Choroid plexus epithelial cell (primary cell): Measurements from ENCODE around the gene PGM1.

Experiments used
- DNase-seq: peaks from one replicate; pipeline ENCODE4 v3.0.0-alpha.2; 2010; ENCODE audit warnings: low read depth
- H3K4me3 ChIP-seq: 2 replicates; pipeline ENCODE4 v1.5.1; 2011; ENCODE audit warnings: low read depth, mild to moderate bottlenecking, control low read depth, low read length, moderate library complexity
- TF ChIP-seq, protein P1 (sequence below): conservative IDR thresholded peaks from 2 replicates; pipeline ENCODE4 v1.5.1; 2011; ENCODE audit warnings: low read depth, mild to moderate bottlenecking, control low read depth, inconsistent platforms, low read length, moderate library complexity

PGM1 gene

DNA sequence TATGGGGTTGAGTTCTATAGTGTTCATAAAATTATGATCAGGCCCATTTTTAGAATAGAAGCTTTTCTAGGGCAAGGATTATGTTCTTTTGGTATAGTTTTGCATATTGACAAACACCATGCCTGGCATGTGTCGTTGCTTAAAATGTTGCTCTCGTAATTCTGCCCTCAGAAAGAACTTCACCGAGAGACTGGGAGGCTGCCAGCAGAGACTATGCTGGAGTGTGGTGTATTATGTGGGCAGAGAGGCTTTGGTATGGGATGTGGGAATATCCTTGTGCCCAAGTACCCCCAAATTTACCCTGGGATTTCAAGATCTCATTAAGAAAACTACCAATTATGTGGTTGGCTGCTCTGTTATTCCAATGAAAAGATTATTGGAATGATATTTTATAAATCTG, 27.9 kb downstream of the PGM1 start:
- no peak for DNase-seq
- TF ChIP-seq, protein P1, sequence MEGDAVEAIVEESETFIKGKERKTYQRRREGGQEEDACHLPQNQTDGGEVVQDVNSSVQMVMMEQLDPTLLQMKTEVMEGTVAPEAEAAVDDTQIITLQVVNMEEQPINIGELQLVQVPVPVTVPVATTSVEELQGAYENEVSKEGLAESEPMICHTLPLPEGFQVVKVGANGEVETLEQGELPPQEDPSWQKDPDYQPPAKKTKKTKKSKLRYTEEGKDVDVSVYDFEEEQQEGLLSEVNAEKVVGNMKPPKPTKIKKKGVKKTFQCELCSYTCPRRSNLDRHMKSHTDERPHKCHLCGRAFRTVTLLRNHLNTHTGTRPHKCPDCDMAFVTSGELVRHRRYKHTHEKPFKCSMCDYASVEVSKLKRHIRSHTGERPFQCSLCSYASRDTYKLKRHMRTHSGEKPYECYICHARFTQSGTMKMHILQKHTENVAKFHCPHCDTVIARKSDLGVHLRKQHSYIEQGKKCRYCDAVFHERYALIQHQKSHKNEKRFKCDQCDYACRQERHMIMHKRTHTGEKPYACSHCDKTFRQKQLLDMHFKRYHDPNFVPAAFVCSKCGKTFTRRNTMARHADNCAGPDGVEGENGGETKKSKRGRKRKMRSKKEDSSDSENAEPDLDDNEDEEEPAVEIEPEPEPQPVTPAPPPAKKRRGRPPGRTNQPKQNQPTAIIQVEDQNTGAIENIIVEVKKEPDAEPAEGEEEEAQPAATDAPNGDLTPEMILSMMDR = no peak
- H3K4me3 ChIP-seq = no peak overlapping the region

DNA sequence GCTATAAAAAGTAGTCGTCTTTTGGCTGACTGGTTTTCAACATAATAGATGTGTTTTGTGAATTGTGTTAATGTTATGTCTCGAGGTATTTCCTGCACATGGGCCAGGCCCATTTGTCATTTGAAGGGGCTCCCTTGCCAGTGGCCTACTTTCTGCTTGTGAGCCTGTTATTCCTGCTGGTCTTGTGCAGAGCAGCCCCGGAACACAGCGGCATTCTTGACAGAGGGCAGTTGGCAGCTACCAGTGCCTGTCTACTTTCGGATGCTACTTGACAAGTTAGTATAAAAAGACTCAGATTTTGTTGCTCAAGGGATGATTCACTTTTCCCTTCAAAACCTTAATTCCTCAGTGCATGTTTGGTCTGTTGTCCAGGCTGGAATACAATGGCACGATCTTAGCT, 28.5 kb downstream of the PGM1 start:
- H3K4me3 ChIP-seq = no peak overlapping the region
- TF ChIP-seq, protein P1 = no peak
- no peak for DNase-seq

DNA sequence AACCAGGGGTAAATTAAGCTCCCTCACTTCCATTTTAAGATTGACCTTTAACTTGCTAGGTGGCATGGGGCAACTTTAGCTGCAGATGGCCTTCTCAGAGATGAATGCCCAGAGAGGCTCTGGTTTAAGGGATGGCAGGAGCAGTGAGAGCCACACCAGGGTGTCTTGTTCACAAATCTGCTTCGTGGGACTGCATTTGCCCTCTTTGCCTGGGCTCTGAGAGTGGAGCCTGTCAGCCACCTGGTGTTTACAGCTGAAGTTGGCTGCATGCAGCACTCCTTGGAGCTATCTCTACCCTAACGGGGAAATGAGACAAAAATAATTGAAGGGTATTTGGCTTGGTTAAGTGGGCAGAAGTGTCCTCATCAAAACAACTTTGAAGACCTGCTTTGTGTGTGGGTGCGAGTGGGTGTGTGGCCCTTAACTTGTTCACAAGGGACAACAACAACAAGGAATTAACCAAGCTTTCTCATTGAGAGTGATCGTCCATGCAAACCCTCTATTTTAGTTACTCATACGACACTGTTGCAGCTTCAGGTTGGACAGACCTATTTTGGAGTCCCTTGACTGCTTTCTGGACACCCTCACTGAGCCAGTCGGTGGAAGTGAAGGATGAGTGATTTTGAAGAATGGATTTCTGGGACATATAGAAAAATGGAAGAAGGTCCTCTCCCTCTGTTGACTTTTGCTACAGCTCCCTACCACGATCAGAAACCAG, 29.8 kb downstream of the PGM1 start:
- TF ChIP-seq, protein P1 = no peak
- DNase-seq = no peak

DNA sequence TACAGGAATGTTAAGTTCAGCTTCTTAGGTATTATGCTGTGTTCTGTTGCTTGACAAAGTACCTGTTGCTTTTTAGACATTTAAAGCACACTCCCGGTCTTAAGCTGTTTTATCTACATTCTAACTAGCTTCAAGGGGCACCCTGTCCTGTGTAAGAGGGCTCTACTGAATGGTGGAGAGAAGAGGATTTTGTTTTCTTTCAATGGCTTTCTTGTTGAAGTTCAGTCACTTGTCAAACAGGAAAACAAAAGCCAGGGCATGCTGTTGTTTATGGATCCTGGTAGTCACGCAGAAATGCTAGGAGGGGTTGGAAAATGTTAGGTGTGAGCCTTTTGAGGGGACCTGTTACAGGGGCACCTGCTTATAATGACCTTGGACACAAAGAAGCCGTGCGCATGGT, 30.7 kb downstream of the PGM1 start:
- TF ChIP-seq, protein P1 = no peak
- no peak overlapping the region for H3K4me3 ChIP-seq
- no peak for DNase-seq

More for the DNA sequence above, 29.8 kb downstream of the PGM1 start:
- no peak overlapping the region for H3K4me3 ChIP-seq

DNA sequence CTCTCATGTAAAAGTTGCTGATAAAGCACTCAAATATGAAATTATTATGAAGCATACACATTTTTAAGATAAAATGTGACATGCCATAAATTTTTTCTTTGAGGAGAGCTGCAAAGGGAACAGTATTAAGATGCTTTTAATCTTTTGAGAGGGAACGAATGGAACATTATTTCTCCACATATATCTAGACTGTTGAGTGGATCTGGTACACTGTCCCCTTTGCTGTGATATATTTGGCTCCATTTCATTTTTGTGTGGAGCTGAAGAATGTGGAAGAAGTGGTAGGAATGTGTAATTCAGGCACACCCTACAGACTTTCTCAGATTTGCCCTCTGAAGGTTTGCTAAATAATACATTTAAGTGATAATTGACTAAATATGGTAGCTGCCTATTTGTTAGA, 31.7 kb downstream of the PGM1 start:
- H3K4me3 ChIP-seq = no peak overlapping the region
- peak; percentile 75 for DNase-seq

DNA sequence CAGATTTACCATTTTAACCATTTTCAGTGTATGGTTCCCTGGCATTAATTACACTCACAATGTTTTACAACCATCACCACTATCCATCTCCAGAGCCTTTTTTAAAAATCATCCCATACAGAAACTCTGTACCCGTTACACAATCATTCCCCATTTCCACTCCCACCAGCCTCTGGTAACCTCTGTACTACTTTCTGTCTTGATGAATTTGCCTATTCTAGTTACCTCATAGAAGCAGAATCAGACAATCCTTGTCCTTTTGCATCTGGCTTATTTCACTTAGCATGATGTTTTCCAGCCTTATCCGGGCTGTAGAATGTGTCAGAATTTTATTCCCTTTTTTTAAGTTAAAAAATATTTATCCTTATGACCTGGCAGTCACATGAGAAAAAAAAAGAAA, 33.0 kb downstream of the PGM1 start:
- TF ChIP-seq, protein P1 = no peak
- H3K4me3 ChIP-seq = no peak overlapping the region
- peak; percentile 21 for DNase-seq

More for the DNA sequence above, 31.7 kb downstream of the PGM1 start:
- TF ChIP-seq, protein P1 = peak; percentile 48

DNA sequence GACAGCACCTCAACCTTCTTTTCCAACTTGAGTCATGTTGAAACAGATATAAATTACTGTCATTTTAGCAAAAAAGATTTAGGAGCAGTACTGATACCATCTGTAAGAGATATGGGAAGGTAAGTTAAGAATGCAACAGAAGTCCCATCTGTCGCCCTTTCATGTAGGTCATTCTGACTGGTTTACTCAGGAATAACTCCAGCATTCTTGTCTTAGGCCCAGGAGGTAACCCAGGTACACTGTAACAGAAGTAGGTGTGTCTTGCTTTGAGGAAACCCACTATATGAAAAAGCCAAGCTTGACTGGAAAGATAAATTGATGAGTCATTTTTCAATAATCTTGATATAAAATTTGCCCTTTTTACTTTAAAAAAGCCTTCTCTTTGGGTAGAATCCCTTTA, 35.4 kb downstream of the PGM1 start:
- no peak overlapping the region for H3K4me3 ChIP-seq
- TF ChIP-seq, protein P1 = no peak
- no peak for DNase-seq
